Measurements from ENCODE around the gene USP8. TPM values are rescaled to one million over a fixed set of nuclear protein-coding genes. Genes with fewer than 3 reads are reported as not detected.

The USP8 gene
- total and polyA plus RNA-seq, 2 of the 4 experiments (the other 2 are of a cell fraction) = 25.4 to 52.2 TPM

DNA sequence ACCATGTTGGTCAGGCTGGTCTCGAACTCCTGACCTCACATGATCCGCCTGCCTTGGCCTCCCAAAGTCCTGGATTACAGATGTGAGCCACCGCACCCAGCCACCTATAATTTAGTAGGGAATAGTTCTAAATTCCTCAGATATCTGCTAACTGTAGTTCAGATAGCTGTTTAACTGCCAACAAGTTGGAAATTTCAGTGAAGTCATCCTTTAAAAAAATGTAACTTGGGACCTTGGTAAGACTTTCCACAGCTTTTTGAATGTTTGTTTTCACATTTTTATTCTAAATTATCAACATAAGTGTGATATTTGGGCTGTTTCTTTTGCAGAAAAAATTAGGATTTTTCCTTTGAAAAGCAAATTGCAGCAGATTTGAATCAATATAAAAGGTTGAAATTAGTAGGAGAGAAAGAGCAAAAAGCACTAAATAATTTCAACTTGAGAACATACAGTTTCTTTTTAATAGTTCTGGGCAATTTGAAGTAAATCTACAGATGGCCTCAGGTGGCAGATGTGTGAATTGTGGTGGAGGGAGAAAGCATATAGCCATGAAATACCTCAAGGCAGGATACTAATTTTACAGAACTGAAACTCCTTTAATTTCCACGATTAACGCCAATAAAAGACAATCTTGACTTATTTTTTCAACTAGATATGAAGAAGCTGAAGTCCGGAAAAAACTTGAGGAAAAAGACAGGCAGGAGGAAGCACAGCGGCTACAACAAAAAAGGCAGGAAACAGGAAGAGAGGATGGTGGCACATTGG, 34.3 kb downstream of the USP8 start:
- Histone ChIP-seq H4K91ac (ENCODE audit: insufficient read depth, low read depth, low read length) (no peak overlapping the region), H4K5ac (ENCODE audit: low read depth, low read length) (no peak overlapping the region), H3K9ac (ENCODE audit: low read depth, low read length) (no peak overlapping the region), H3K4me1 (ENCODE audit: control insufficient read depth, insufficient read depth, low read length) (peaks cover 2% of the 10 kb centered on the region; the same call in 1 of the 2 replicates), H3K36me3 (ENCODE audit: control insufficient read depth, insufficient read depth, low read length) (peaks cover 25% of the 10 kb centered on the region), H3K79me1 (ENCODE audit: low read depth in 1 of 2, low read length in 2 of 2) (peaks cover 6 to 13% of the 10 kb centered on the region in 2 experiments; a peak in 3 of 4 replicates), H3K18ac (ENCODE audit: low read depth, low read length) (no peak overlapping the region), H3K9me1 (ENCODE audit: insufficient read depth, low read length) (no peaks in the 10 kb centered on the region), H2BK20ac (ENCODE audit: low read depth, low read length) (no peak overlapping the region), H2AK5ac (ENCODE audit: low read depth, low read length) (no peak overlapping the region), H3K4ac (ENCODE audit: low read depth, low read length) (no peak overlapping the region), H3K56ac (ENCODE audit: extremely low read depth, insufficient read depth, low read length) (no peak overlapping the region), H4K8ac (ENCODE audit: low read depth in 2 of 2, low read length in 2 of 2) (no peak overlapping the region), H3K27me3 (ENCODE audit: control insufficient read depth, insufficient read depth, low read length) (no peaks in the 10 kb centered on the region), H2BK120ac (ENCODE audit: low read depth, low read length) (no peak overlapping the region), H3K4me2 (ENCODE audit: low read depth, low read length) (no peak overlapping the region), H4K20me1 (ENCODE audit: insufficient read depth, low read length) (no peaks in the 10 kb centered on the region), H3K9me3 (ENCODE audit: control insufficient read depth, insufficient read depth, low read length) (no peaks in the 10 kb centered on the region), H3K27ac (ENCODE audit: insufficient read depth, low read length) (no peak overlapping the region), H2AFZ (replicated peaks; ENCODE audit: low read length, poor library complexity) (no peak overlapping the region), H2AK9ac (replicated peaks; ENCODE audit: low read depth, low read length, poor library complexity) (no peak overlapping the region), H3K4me3 (ENCODE audit: insufficient read depth, low read depth, low read length) (no peak overlapping the region), H3K14ac (replicated peaks; ENCODE audit: low read depth, low read length) (no peak overlapping the region), H2BK15ac (ENCODE audit: low read depth, low read length) (no peak overlapping the region), H2BK5ac (ENCODE audit: low read depth, low read length, poor library complexity, severe bottlenecking) (no peak overlapping the region), H3K23ac (ENCODE audit: low read depth, low read length) (no peak overlapping the region)
- ATAC-seq (ENCODE audit: low read depth) = no peak
- CTCF ChIA-PET = no interaction called here
- POLR2A ChIA-PET (ENCODE audit: unreplicated experiment) = no interaction called here
- DNase-seq = no peak
- intact Hi-C loops (cut with micrococcal nuclease) (no loop called here), in situ Hi-C loops (cut with MboI; ENCODE audit: low sequenced_read_pairs) (no loop called here), dilution Hi-C loops (cut with HindIII; ENCODE audit: low sequenced_read_pairs, unreplicated experiment) (no loop called here)
- no peak for TF ChIP-seq BHLHE40 (IDR thresholded peaks at IDR 0.05; ENCODE audit: low read depth, low read length)
- no peak for TF ChIP-seq RFX5 (IDR thresholded peaks at IDR 0.05; ENCODE audit: low read depth, low read length)
- no peak for TF ChIP-seq MAFK (IDR thresholded peaks at IDR 0.05; ENCODE audit: low read depth, low read length)
- TF ChIP-seq RCOR1 (IDR thresholded peaks at IDR 0.05; ENCODE audit: insufficient replicate concordance, low read length) = no peak
- no peak for TF ChIP-seq ELK1 (IDR thresholded peaks at IDR 0.05; ENCODE audit: borderline replicate concordance, low read depth, low read length)
- TF ChIP-seq POLR2A (IDR thresholded peaks at IDR 0.05; ENCODE audit: low read depth, low read length) = no peak
- TF ChIP-seq SMC3 (IDR thresholded peaks at IDR 0.05; ENCODE audit: low read depth, low read length) = no peak
- no peak for TF ChIP-seq NFE2L2 (IDR thresholded peaks at IDR 0.05; ENCODE audit: low read depth, low read length)
- no peak for TF ChIP-seq MXI1 (IDR thresholded peaks at IDR 0.05; ENCODE audit: borderline replicate concordance, low read depth, low read length)
- TF ChIP-seq RAD21 (IDR thresholded peaks at IDR 0.05; ENCODE audit: low read length) = no peak
- no peak for TF ChIP-seq CHD1 (IDR thresholded peaks at IDR 0.05; ENCODE audit: low read depth, low read length)
- no peak for TF ChIP-seq FOS (IDR thresholded peaks at IDR 0.05; ENCODE audit: low read depth, low read length)
- no peak for TF ChIP-seq USF2 (IDR thresholded peaks at IDR 0.05; ENCODE audit: low read depth, low read length)
- no peak for TF ChIP-seq MAZ (IDR thresholded peaks at IDR 0.05; ENCODE audit: borderline replicate concordance, low read depth, low read length)
- no peak for TF ChIP-seq CEBPB (IDR thresholded peaks at IDR 0.05; ENCODE audit: low read depth, low read length)
- TF ChIP-seq, protein P1, sequence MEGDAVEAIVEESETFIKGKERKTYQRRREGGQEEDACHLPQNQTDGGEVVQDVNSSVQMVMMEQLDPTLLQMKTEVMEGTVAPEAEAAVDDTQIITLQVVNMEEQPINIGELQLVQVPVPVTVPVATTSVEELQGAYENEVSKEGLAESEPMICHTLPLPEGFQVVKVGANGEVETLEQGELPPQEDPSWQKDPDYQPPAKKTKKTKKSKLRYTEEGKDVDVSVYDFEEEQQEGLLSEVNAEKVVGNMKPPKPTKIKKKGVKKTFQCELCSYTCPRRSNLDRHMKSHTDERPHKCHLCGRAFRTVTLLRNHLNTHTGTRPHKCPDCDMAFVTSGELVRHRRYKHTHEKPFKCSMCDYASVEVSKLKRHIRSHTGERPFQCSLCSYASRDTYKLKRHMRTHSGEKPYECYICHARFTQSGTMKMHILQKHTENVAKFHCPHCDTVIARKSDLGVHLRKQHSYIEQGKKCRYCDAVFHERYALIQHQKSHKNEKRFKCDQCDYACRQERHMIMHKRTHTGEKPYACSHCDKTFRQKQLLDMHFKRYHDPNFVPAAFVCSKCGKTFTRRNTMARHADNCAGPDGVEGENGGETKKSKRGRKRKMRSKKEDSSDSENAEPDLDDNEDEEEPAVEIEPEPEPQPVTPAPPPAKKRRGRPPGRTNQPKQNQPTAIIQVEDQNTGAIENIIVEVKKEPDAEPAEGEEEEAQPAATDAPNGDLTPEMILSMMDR (conservative IDR thresholded peaks at IDR 0.05; ENCODE audit: low read depth, low read length) = no peak
- WGBS, 2 experiments (ENCODE audit: extremely low coverage in 2 of 2, insufficient read length in 1 of 2) = no CpG with 5 or more reads among the region's 7 CpGs
- no TSS peak for BruUV-seq (replicated peaks)
